Neuronal stem cell (in vitro differentiated cells): Measurements from ENCODE around the gene LONRF2.

Source experiments
- DNase-seq: peaks from one replicate; pipeline ENCODE4 v3.0.0-alpha.2; 2013; ENCODE audit warnings: low spot score
- H2AFZ ChIP-seq: one replicate; pipeline ENCODE4 v1.6.1; 2013; ENCODE audit warnings: mild to moderate bottlenecking, low read length, inconsistent platforms
- H2AK5ac ChIP-seq: 2 replicates; pipeline ENCODE4 v1.6.1; 2013; ENCODE audit warnings: low read depth, mild to moderate bottlenecking, inconsistent platforms, low read length, moderate library complexity, mixed read lengths
- H2BK120ac ChIP-seq: 2 replicates; pipeline ENCODE4 v1.6.1; 2013; ENCODE audit warnings: low read depth, mild to moderate bottlenecking, inconsistent platforms, low read length, moderate library complexity, mixed read lengths
- H2BK12ac ChIP-seq: one replicate; pipeline ENCODE4 v1.6.1; 2013; ENCODE audit warnings: low read length, inconsistent platforms
- H2BK15ac ChIP-seq: 2 replicates; pipeline ENCODE4 v1.6.1; 2013; ENCODE audit warnings: mild to moderate bottlenecking, low read length, inconsistent platforms, mixed read lengths
- H2BK5ac ChIP-seq: one replicate; pipeline ENCODE4 v1.6.1; 2013; ENCODE audit warnings: inconsistent platforms, mild to moderate bottlenecking, low read length, moderate library complexity
- H3K14ac ChIP-seq: one replicate; pipeline ENCODE4 v1.6.1; 2013; ENCODE audit warnings: low read length, inconsistent platforms
- H3K18ac ChIP-seq: 2 replicates; pipeline ENCODE4 v1.6.1; 2013; ENCODE audit warnings: low read length, inconsistent platforms
- H3K23ac ChIP-seq: 2 replicates; pipeline ENCODE4 v1.6.1; 2013; ENCODE audit warnings: low read depth, mild to moderate bottlenecking, mixed read lengths, low read length, inconsistent platforms; ENCODE audit not compliant: poor library complexity
- H3K27ac ChIP-seq: replicated peaks from 3 replicates; pipeline ENCODE4 v1.5.1; 2013; ENCODE audit warnings: low read length, inconsistent platforms
- H3K27me3 ChIP-seq, 3 experiments: 2 replicates each; pipeline ENCODE4 v1.6.1; 2013; ENCODE audit warnings: low read length in 3 of 3, mild to moderate bottlenecking in 2 of 3, inconsistent platforms in 1 of 3, low read depth in 1 of 3, mixed read lengths in 1 of 3, moderate library complexity in 1 of 3; ENCODE audit not compliant: control insufficient read depth in 3 of 3, insufficient read depth in 3 of 3
- H3K36me3 ChIP-seq, 2 donors: replicated peaks in 1 of 2; 2 replicates each; pipeline ENCODE4 v1.6.1; 2013; ENCODE audit warnings: low read length in 2 of 2; ENCODE audit not compliant: control insufficient read depth in 2 of 2, insufficient read depth in 2 of 2
- H3K4ac ChIP-seq: 2 replicates; pipeline ENCODE4 v1.6.1; 2013; ENCODE audit warnings: inconsistent platforms, mild to moderate bottlenecking, low read length, moderate library complexity
- H3K4me1 ChIP-seq, 2 donors: 1 replicate in 1 of 2; 2 replicates in 1 of 2; pipeline ENCODE4 v1.6.1; 2013; ENCODE audit warnings: low read length in 2 of 2, low read depth in 1 of 2; ENCODE audit not compliant: control insufficient read depth in 2 of 2, insufficient read depth in 1 of 2
- H3K4me2 ChIP-seq: one replicate; pipeline ENCODE4 v1.6.1; 2013; ENCODE audit warnings: mild to moderate bottlenecking, low read length, inconsistent platforms; ENCODE audit not compliant: insufficient read depth, poor library complexity, severe bottlenecking
- H3K4me3 ChIP-seq, 2 donors: 2 replicates each; pipeline ENCODE4 v1.5.1; 2013; ENCODE audit warnings: low read length in 2 of 2, mild to moderate bottlenecking in 2 of 2, inconsistent platforms in 1 of 2, moderate library complexity in 1 of 2
- H3K79me1 ChIP-seq: one replicate; pipeline ENCODE4 v1.6.1; 2013; ENCODE audit warnings: low read depth, mild to moderate bottlenecking, inconsistent platforms, low read length, moderate library complexity
- H3K9ac ChIP-seq: one replicate; pipeline ENCODE4 v1.6.1; 2013; ENCODE audit warnings: mild to moderate bottlenecking, low read depth, low read length, inconsistent platforms; ENCODE audit not compliant: poor library complexity
- H3K9me3 ChIP-seq, 2 donors: replicated peaks in 1 of 2; 2 replicates each; pipeline versions ENCODE3 to v1.6.1; 2013; ENCODE audit warnings: low read length in 2 of 2, mild to moderate bottlenecking in 2 of 2, inconsistent platforms in 1 of 2, low read depth in 1 of 2, mixed read lengths in 1 of 2, moderate library complexity in 1 of 2; ENCODE audit not compliant: control insufficient read depth in 2 of 2, insufficient read depth in 1 of 2
- H4K8ac ChIP-seq: one replicate; pipeline ENCODE4 v1.6.1; 2013; ENCODE audit warnings: low read depth, mild to moderate bottlenecking, inconsistent platforms, low read length, moderate library complexity
- H4K91ac ChIP-seq: one replicate; pipeline ENCODE4 v1.6.1; 2013; ENCODE audit warnings: low read length, low read depth, mild to moderate bottlenecking, inconsistent platforms; ENCODE audit not compliant: poor library complexity
- WGBS, 2 donors: extraction: QIAGEN DNeasy Blood & Tissue Kit; methylation state at CpG; one replicate each; pipeline ENCODE4 v1.1.7; 2013; ENCODE audit warnings: missing lambda C conversion rate in 2 of 2, mixed read lengths in 1 of 2; ENCODE audit not compliant: insufficient read length in 2 of 2, insufficient replicate concordance in 1 of 2; ENCODE audit errors: extremely low coverage in 2 of 2; 5-methylcytosine and 5-hydroxymethylcytosine counted together

LONRF2 gene

GRCh38 chr2:100273387-100273786, 48.9 kb downstream of the LONRF2 start:
- Histone ChIP-seq H2BK15ac (no peak overlapping the region), H4K91ac (no peak overlapping the region), H3K18ac (no peak overlapping the region), H2BK120ac (no peak overlapping the region), H4K8ac (no peak overlapping the region), H2AFZ (no peak overlapping the region), H3K27ac (no peak overlapping the region), H3K79me1 (no peaks in the 10 kb centered on the region), H3K14ac (no peak overlapping the region), H3K23ac (no peak overlapping the region), H3K9me3 (peaks cover 3 to 9% of the 10 kb centered on the region in 2 donors), H3K4ac (no peak overlapping the region), H3K4me3 (no peak overlapping the region), H2BK12ac (no peak overlapping the region), H3K36me3 (no peaks in the 10 kb centered on the region), H2AK5ac (no peak overlapping the region), H3K4me1 (no peaks in the 10 kb centered on the region), H3K4me2 (no peak overlapping the region), H3K27me3 (no peaks in the 10 kb centered on the region), H2BK5ac (no peak overlapping the region), H3K9ac (no peak overlapping the region)
- no CpG with 5 or more reads among the region's 1 CpG for WGBS, 2 donors
- no peak for DNase-seq

DNA sequence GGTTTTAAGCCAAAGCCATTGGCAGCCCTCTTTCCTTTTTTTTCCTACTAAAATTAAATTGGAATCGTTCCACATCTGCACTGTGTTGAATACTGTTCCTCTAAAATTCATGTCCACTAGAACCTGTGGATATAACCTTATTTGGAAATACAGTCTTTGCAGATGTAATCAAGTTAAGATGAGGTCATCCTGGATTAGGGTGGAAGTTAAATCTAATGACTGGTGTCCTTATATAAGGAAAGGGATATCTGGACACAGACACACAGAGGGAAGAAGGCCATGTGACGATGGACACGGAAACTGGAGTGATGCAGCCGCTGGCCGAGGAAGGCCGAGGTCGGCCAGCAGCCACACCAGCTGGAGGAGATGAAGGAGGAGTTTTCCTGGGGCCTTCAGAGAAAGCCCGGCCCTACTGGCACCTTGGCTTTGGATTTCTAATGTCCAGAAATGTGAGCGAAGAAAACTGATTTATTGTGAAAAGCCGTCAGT, 49.4 kb downstream of the LONRF2 start:
- Histone ChIP-seq H3K36me3 (no peaks in the 10 kb centered on the region), H3K4me2 (no peak overlapping the region), H2AFZ (no peak overlapping the region), H3K14ac (no peak overlapping the region), H4K8ac (no peak overlapping the region), H3K18ac (no peak overlapping the region), H2BK15ac (no peak overlapping the region), H3K27me3 (no peaks in the 10 kb centered on the region), H4K91ac (no peak overlapping the region), H3K9me3 (peaks cover 3 to 9% of the 10 kb centered on the region in 2 donors), H2BK5ac (no peak overlapping the region), H3K4me1 (no peaks in the 10 kb centered on the region), H2BK120ac (no peak overlapping the region), H3K4ac (no peak overlapping the region), H3K27ac (no peak overlapping the region), H3K79me1 (no peaks in the 10 kb centered on the region), H3K23ac (no peak overlapping the region), H2AK5ac (no peak overlapping the region), H2BK12ac (no peak overlapping the region), H3K4me3 (no peak overlapping the region), H3K9ac (no peak overlapping the region)
- WGBS, 2 donors = no CpG with 5 or more reads among the region's 10 CpGs
- DNase-seq = no peak

GRCh38 chr2:100271210-100271609, 51.1 kb downstream of the LONRF2 start:
- DNase-seq = no peak
- Histone ChIP-seq H3K27ac (no peak overlapping the region), H3K9me3 (peaks cover 3 to 9% of the 10 kb centered on the region in 2 donors), H3K14ac (no peak overlapping the region), H2BK15ac (no peak overlapping the region), H3K27me3 (no peaks in the 10 kb centered on the region), H3K36me3 (no peaks in the 10 kb centered on the region), H3K4me1 (no peaks in the 10 kb centered on the region), H3K18ac (no peak overlapping the region), H2AFZ (no peak overlapping the region), H3K4me3 (no peak overlapping the region), H3K23ac (peak overlapping the region; percentile 67), H3K4ac (no peak overlapping the region), H2BK5ac (no peak overlapping the region), H3K4me2 (no peak overlapping the region), H3K9ac (no peak overlapping the region), H2BK12ac (no peak overlapping the region), H3K79me1 (no peaks in the 10 kb centered on the region), H4K91ac (no peak overlapping the region), H4K8ac (no peak overlapping the region), H2BK120ac (no peak overlapping the region), H2AK5ac (no peak overlapping the region)
- WGBS, 2 donors = no CpG with 5 or more reads among the region's 5 CpGs

- Histone ChIP-seq H3K4me1 (no peaks in the 10 kb centered on the region), H3K4me2 (no peak overlapping the region), H2AK5ac (no peak overlapping the region), H2BK15ac (peak overlapping the region; percentile 32), H3K4ac (no peak overlapping the region), H4K91ac (no peak overlapping the region), H3K14ac (no peak overlapping the region), H2BK120ac (no peak overlapping the region), H2BK5ac (no peak overlapping the region), H3K79me1 (no peaks in the 10 kb centered on the region), H3K9me3 (peaks cover 3 to 9% of the 10 kb centered on the region in 2 donors), H3K18ac (no peak overlapping the region), H3K27me3 (no peaks in the 10 kb centered on the region), H2BK12ac (no peak overlapping the region), H4K8ac (no peak overlapping the region), H3K27ac (no peak overlapping the region), H3K9ac (no peak overlapping the region), H2AFZ (no peak overlapping the region), H3K36me3 (no peaks in the 10 kb centered on the region), H3K23ac (peak overlapping the region; percentile 67), H3K4me3 (peak overlapping the region in 1 of 2 donors; percentile 7)
- WGBS, 2 donors = no CpG with 5 or more reads among the region's 9 CpGs
- DNase-seq = no peak
These were observed 51.7 kb downstream of the LONRF2 start for GRCh38 chr2:100270381-100271146.
